NB4 (cell line): ENCODE measurements around the gene SORBS1.

Experiments
- DNase-seq: peaks from one replicate; pipeline ENCODE4 v3.0.0; 2010; ENCODE audit warnings: low read depth
- H3K4me3 ChIP-seq: one replicate; pipeline ENCODE4 v1.5.1; 2011; ENCODE audit warnings: mild to moderate bottlenecking, low read depth, low read length, moderate library complexity
- CTCF ChIP-seq: IDR thresholded peaks from one replicate; pipeline ENCODE4 v1.5.1; 2012; ENCODE audit warnings: low read depth, low read length
- MAX ChIP-seq: IDR thresholded peaks from 2 replicates; pipeline ENCODE4 v1.6.1; 2011; ENCODE audit warnings: low read depth, low read length
- MYC ChIP-seq: IDR thresholded peaks from 2 replicates; pipeline ENCODE4 v1.6.1; 2011; ENCODE audit warnings: low read depth, low read length
- POLR2A ChIP-seq: IDR thresholded peaks from 2 replicates; pipeline ENCODE4 v1.6.1; 2011; ENCODE audit warnings: mild to moderate bottlenecking; ENCODE audit not compliant: insufficient read length; ENCODE audit errors: extremely low read depth

The SORBS1 gene

GRCh38 chr10:95401704-95402469 lies 159.3 kb downstream of the SORBS1 start:
- H3K4me3 ChIP-seq = no peak overlapping the region
- no peak for DNase-seq
- no peak for TF ChIP-seq CTCF
- no peak for TF ChIP-seq MYC
- no peak for TF ChIP-seq MAX
- TF ChIP-seq POLR2A = no peak

GRCh38 chr10:95400787-95401186 lies 160.4 kb downstream of the SORBS1 start:
- TF ChIP-seq CTCF = no peak
- TF ChIP-seq MAX = no peak
- no peak for TF ChIP-seq MYC
- no peak for TF ChIP-seq POLR2A
- peak; percentile 19 for DNase-seq
- H3K4me3 ChIP-seq = no peak overlapping the region

- H3K4me3 ChIP-seq = no peak overlapping the region
- no peak for DNase-seq
- TF ChIP-seq MYC (no peak), MAX (no peak), CTCF (no peak), POLR2A (no peak)
Measured at GRCh38 chr10:95399183-95399582, 162.0 kb downstream of the SORBS1 start.

- no peak overlapping the region for H3K4me3 ChIP-seq
- TF ChIP-seq CTCF (no peak), MAX (no peak), POLR2A (no peak), MYC (no peak)
- no peak for DNase-seq
Measured at GRCh38 chr10:95397747-95398146, 163.4 kb downstream of the SORBS1 start.

- TF ChIP-seq POLR2A (no peak), MAX (no peak), MYC (no peak), CTCF (no peak)
- no peak for DNase-seq
- H3K4me3 ChIP-seq = no peak overlapping the region
Measured at GRCh38 chr10:95395947-95396449, 165.2 kb downstream of the SORBS1 start.
